Tibial nerve (tissue), 3 donors: ENCODE data around the gene STK38.

Experiments
- CTCF ChIP-seq, 5 experiments: fragments of 200-600 bp in 3 of 5; fragments of 450-650 bp in 2 of 5; sonication (generic) in 3 of 5; IDR thresholded peaks; one replicate each; pipeline ENCODE4 v1.5.1; 2016 to 2019; ENCODE audit warnings: antibody characterized with exemption in 5 of 5, mild to moderate bottlenecking in 3 of 5, moderate library complexity in 2 of 5
- POLR2A ChIP-seq, 2 donors: fragments of 450-650 bp; IDR thresholded peaks; one replicate each; pipeline ENCODE4 v1.6.1; 2017; ENCODE audit warnings: antibody characterized with exemption in 2 of 2, mild to moderate bottlenecking in 2 of 2, moderate library complexity in 2 of 2

DNA sequence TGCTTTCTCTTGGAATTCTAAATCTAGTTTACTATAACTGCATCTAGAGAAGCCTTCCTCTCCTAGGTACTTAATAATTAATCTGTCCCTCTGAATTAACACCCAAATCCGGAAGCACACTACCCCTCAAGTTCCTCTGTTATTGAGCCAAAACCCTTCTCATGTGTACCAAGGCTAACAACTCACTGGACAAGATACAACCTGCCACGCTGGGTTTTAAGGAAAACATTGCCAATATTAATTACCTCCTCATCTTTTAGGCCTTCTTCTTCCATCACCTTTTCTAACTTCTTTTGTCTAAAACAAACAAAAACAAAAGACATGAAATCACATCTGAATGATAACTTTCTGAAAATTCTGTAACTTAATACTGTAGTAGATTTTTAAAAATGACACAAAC, 21.9 kb downstream of the STK38 start:
- TF ChIP-seq CTCF (IDR thresholded peaks at IDR 0.05) (no peak), POLR2A (IDR thresholded peaks at IDR 0.05) (no peak)
